ENCODE results near the gene EPHA6.

- TF ChIP-seq CTCF (IDR thresholded peaks at IDR 0.05) (no peak), POLR2A (IDR thresholded peaks at IDR 0.05) (no peak), EP300 (IDR thresholded peaks at IDR 0.05) (no peak)
Measured at GRCh38 chr3:97464035-97464434, 649.6 kb downstream of the EPHA6 start.
